ENCODE measurements around the gene NKAIN4. TPM values are rescaled to one million over a fixed set of nuclear protein-coding genes. Genes with fewer than 3 reads are reported as not detected.

Gene NKAIN4
- total RNA-seq, 1 experiment from 2014 or later, result not detected

GRCh38 chr20:63257629-63258028 lies 3.4 kb upstream of the NKAIN4 start:
- no peak for DNase-seq (ENCODE audit: low read depth)

GRCh38 chr20:63256954-63257353 lies 2.7 kb upstream of the NKAIN4 start:
- DNase-seq (ENCODE audit: low read depth), result no peak

DNA sequence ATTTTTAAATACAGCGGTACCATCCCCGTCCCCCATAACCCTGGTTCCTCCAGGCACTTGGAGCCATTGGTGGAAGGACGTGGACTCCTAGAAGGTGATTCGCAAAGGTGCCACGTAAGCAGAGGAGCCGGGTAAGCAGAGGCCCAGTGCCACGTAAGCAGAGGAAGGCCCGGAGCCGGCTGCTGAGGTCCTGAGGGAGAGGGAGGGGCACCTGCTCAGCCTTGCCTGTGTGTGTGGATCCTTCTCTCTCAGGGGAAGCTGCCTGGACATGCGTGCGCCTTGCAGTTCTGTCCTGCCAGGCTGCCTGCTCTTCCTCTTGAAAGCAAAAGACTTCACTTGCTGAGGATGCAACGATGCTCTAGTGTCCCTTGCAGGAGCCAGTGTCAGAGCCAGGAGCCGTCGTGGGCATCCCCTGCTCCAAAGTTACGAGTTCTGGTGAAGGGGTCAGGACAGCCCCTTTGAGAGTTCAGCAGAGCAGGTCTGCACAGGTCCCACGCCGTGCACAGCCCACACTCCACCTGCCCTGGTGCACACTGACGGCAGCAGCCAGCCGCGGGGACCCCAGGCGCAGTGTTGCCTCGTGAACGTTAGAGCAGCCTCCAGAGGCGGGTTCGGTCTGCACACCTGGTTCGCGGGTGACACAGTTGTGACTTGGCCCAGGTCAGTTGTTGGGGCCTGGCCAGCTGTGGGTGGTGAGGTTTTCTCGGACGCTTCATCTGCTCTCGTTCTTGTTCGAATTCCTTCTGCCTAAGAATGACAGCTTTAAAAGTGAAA lies 1.9 kb upstream of the NKAIN4 start:
- DNase-seq (ENCODE audit: low read depth), result no peak

- DNase-seq (ENCODE audit: low read depth), result no peak
Observed at GRCh38 chr20:63254606-63255384, 532 bp upstream of the NKAIN4 start.

- no peak for DNase-seq (ENCODE audit: low read depth)
Observed at GRCh38 chr20:63253438-63254231, 628 bp downstream of the NKAIN4 start.

GRCh38 chr20:63253065-63253437 lies 1.2 kb downstream of the NKAIN4 start:
- no peak for DNase-seq (ENCODE audit: low read depth)

- DNase-seq (ENCODE audit: low read depth), result no peak
Observed at GRCh38 chr20:63252284-63252711, 2.0 kb downstream of the NKAIN4 start.

GRCh38 chr20:63251350-63251749 lies 2.9 kb downstream of the NKAIN4 start:
- peak; percentile 26 for DNase-seq (ENCODE audit: low read depth)

DNA sequence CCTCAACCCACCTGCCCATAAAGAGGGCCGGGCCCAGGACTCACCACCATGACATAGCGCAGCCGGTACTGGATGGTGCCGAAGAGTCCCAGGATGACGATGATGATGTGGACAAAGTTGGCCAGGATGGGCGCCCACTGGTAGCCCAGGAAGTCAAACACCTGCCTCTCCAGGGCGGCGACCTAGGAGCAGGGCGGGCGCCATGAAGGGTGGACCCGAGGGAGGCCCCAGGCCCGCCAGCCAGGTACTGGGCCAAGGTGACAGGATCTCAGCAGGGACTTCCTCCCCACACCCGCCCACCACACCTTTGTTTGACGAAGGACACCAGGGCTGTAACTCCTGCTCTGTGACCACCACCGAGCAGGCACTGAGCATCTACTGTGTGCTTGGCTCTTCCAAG lies 4.4 kb downstream of the NKAIN4 start:
- DNase-seq (ENCODE audit: low read depth), result no peak

DNA sequence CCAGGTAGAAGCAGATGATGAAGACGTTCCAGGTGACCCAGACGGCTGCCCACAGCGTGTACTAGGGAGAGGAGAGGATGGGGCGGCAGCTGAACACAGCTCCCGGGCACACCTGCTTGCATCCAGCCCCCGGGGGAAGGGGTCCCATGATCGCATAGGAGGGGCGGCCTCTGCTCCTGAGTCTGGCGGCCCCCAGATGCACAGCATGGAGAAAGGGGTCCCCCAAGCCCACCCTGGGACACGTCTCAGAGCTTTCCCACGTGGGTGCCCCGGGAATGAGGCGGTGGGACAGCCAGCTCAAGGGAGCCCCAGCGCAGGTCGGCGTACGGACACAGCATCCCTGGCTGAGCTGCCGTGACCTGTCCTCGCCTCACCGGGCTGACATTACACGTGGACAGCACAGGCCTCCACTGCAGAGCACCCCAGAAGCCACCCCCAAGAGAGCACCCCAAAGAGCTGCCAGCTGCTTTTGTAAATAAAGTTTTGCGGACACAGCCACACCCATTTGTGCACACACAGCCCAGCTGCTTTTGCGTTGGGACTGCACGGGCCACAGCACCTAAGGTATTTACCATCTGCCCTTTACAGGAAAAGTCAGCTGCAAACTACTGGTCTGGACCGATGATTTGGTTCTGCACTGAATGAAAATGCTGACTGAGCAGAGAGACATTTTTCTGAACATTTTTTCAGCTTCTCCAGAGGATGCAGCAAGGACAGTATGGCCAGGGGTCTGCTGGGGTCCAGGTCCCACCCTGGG lies 5.2 kb downstream of the NKAIN4 start:
- no peak for DNase-seq (ENCODE audit: low read depth)

GRCh38 chr20:63247671-63248228 lies 6.5 kb downstream of the NKAIN4 start:
- DNase-seq (ENCODE audit: low read depth), result no peak

GRCh38 chr20:63246490-63247288 lies 7.6 kb downstream of the NKAIN4 start:
- peak; percentile 61 for DNase-seq (ENCODE audit: low read depth)

GRCh38 chr20:63244468-63244867 lies 9.8 kb downstream of the NKAIN4 start:
- DNase-seq (ENCODE audit: low read depth), result no peak

GRCh38 chr20:63243604-63244247 lies 10.5 kb downstream of the NKAIN4 start:
- DNase-seq (ENCODE audit: low read depth), result no peak

DNA sequence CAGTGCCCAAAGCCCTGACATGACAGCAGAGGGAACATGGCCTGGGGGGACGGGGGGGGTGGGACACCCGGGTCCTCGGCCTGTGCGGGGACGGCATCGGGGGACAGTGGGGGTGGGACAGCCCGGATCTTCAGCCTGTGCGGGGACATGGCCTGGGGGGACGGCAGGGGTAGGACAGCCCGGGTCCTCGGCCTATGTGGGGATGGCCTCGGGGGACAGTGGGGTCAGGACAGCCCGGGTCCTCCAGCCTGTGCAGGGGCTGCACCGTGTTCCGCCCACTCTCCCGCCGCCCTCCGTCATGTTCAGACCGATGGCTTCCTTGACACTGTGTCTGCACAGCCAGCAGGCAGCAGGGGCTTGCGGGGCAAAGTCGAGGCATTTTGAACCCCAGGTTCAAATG lies 11.5 kb downstream of the NKAIN4 start:
- DNase-seq (ENCODE audit: low read depth), result no peak

DNA sequence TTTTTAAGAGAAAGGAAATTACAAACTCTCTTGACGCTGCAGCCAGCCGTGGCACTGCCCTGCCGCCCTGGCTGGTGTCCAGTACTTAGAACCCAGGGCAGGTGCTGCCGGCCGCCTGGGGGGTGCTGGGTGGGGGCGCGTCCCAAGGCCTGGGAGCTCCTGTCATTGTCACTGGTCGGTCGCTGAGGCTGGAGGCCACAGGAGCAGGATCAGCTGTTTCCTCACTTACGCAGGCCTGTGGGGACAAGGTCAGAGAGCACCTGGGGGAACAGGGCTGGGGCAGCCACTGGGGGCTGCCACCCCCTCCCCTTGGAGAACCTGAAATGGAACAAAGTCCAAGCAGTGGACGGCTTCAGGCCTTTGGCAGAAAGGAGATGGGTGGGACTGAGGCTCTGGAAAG lies 13.0 kb downstream of the NKAIN4 start:
- DNase-seq (ENCODE audit: low read depth), result no peak

DNA sequence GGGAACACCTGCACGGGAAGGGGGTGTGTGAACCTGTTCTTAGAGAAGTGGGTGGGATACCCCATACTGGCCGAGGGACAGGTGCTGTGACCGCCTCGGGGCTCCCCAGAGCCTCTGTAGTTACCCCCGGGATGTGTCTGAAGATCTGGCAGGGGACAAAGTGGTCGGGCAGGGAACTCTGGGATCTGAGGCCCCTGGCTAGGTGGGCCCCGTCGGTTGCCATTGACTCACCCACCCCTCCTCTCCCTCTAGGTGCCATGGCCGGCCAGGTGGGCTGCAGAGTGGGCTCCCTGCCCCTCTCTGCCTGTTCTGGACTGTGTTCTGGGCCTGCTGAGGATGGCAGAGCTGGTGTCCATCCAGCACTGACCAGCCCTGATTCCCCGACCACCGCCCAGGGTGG lies 14.3 kb downstream of the NKAIN4 start:
- no peak for DNase-seq (ENCODE audit: low read depth)

GRCh38 chr20:63239431-63239830 lies 14.8 kb downstream of the NKAIN4 start:
- no peak for DNase-seq (ENCODE audit: low read depth)

DNA sequence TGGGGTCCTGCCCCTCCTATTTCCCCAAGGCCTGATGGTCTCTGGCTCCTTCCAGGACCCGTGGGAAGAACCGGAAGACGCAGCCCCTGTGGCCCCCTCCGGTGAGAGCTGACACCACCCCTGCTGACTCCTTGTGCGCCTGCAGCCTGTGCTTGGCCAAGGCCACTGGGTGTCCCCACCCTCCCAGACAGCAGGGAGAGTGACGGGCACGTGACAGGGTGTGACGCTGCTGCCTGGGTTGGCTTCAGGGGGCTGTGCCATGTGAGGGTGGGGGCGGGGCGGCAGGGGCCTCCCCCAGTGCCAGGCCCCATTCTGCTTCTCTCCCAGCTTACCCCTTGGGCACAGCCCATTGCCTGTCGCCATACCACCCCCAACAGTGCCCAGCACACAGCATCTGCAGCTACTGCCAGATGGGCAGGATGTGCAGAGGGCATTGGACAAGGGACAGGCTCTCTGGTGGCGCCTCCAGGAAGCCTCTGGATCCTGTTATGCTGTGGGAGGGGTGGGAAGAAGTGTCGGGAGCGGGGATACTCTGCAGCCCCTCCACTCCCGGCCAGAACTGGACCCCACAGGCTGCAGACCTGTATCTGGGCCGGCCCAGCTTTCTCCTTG lies 15.6 kb downstream of the NKAIN4 start:
- DNase-seq (ENCODE audit: low read depth), result no peak

DNA sequence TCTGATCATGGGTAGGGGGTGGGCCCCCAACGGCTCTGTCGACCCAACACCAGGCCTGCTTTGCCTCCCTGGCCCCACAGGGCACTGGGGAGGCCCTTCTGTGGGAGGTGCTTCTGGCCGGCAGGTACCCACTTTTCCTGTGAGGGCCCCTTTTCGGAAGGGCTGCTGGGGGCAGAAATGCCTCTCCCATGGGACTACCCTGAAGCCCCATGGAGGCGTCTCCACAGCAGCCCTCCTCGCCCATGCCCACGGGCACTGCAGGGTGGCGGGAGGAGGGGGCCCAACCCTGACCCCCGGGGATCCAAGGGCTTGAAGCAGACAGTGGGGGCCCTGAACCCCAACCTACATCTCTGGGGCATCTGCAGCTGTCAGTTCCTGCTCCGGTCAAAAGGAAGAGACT lies 16.2 kb downstream of the NKAIN4 start:
- DNase-seq (ENCODE audit: low read depth), result no peak

Measured in RPMI7951 (cell line).